Neural cell (in vitro differentiated cells): ENCODE measurements around the gene SLC10A7.

Experiments used
- EP300 ChIP-seq: fragments of 450-650 bp; conservative IDR thresholded peaks from 2 replicates; pipeline ENCODE4 v1.6.1; 2014; ENCODE audit warnings: antibody characterized with exemption, mild to moderate bottlenecking, moderate library complexity; ENCODE audit not compliant: poor library complexity, severe bottlenecking
- EZH2 ChIP-seq: fragments of 200-600, 300-800 bp; shearing (Covaris generic), sonication (generic); IDR thresholded peaks from 2 replicates; pipeline ENCODE4 v1.6.1; 2014; ENCODE audit warnings: antibody characterized with exemption, low read length, borderline replicate concordance, mild to moderate bottlenecking; ENCODE audit not compliant: insufficient read depth, poor library complexity, severe bottlenecking
- POLR2AphosphoS5 ChIP-seq: IDR thresholded peaks from 2 replicates; pipeline ENCODE4 v1.6.1; 2012
- TAF1 ChIP-seq: IDR thresholded peaks from 2 replicates; pipeline ENCODE4 v1.6.1; 2012; ENCODE audit warnings: low read depth
- TF ChIP-seq, protein P1 (sequence below): fragments of 450-650 bp; IDR thresholded peaks from 2 replicates; pipeline ENCODE4 v1.5.1; 2014; ENCODE audit warnings: antibody characterized with exemption, mild to moderate bottlenecking, moderate library complexity; ENCODE audit not compliant: poor library complexity, severe bottlenecking

DNA sequence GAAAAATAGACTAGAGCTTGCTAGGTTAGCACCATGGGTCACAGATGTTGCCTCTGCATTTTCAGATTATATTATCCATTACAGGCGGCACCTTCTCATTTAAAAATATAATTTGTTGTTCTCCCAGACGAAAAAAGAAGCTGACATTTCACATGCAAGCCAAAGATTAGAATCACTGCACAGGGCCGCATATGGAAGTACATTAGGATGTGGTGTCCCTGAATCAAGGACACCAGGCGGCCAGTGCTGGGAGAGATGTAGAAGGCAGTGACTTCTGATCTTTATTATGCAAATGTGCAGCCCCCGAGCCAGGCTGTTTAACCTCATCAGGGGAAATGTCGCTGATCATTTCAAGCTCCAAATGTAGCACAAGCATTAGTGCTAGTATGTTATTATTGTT, 284.6 kb downstream of the SLC10A7 start:
- TF ChIP-seq, protein P1, sequence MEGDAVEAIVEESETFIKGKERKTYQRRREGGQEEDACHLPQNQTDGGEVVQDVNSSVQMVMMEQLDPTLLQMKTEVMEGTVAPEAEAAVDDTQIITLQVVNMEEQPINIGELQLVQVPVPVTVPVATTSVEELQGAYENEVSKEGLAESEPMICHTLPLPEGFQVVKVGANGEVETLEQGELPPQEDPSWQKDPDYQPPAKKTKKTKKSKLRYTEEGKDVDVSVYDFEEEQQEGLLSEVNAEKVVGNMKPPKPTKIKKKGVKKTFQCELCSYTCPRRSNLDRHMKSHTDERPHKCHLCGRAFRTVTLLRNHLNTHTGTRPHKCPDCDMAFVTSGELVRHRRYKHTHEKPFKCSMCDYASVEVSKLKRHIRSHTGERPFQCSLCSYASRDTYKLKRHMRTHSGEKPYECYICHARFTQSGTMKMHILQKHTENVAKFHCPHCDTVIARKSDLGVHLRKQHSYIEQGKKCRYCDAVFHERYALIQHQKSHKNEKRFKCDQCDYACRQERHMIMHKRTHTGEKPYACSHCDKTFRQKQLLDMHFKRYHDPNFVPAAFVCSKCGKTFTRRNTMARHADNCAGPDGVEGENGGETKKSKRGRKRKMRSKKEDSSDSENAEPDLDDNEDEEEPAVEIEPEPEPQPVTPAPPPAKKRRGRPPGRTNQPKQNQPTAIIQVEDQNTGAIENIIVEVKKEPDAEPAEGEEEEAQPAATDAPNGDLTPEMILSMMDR = no peak
- TF ChIP-seq POLR2AphosphoS5 = no peak
- no peak for TF ChIP-seq EZH2
- no peak for TF ChIP-seq EP300
- no peak for TF ChIP-seq TAF1
